ENCODE measurements around the gene NME8. TPM values are rescaled to one million over a fixed set of nuclear protein-coding genes. Genes with fewer than 3 reads are reported as not detected.
A peak's percentile ranks its signal among the peaks of the same experiment; 100 is the strongest.

The NME8 gene
- total RNA-seq, 1 donor from 2014 or later, result not detected

DNA sequence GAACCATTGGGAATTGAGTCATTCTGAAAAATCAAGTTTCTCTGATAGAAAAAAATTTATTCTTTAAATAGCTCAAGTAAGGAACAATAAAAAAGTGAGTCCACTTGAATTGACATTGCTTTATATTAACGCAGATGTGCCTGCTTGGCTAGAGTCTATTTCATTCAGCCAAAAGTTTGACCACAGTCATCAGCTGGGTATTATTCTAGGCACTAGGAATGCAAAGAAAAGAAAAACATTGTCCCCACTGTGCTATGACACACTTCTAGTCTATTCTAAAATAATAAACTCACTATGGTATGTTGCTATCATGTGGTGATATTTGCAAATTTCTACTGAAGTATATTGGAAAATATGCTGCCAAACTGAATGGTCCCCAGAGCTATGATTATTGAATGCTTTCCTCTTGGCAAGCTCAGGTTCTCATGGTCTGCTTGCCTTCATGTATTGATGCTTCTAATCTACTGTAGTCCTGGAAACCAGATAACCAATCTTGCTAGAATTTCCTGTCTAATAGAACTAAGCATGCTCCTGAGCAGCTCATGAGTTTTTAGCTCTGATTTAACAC is 59.9 kb downstream of the NME8 start:
- Mint-ChIP-seq H3K9me3 (ENCODE audit: unreplicated experiment) (no peaks in the 10 kb centered on the region), H3K4me3 (ENCODE audit: unreplicated experiment) (no peak overlapping the region), H3K27ac (ENCODE audit: unreplicated experiment) (no peak overlapping the region), H3K27me3 (ENCODE audit: low read depth, unreplicated experiment) (peaks cover 3% of the 10 kb centered on the region), H3K36me3 (ENCODE audit: low read depth, unreplicated experiment) (no peaks in the 10 kb centered on the region), H3K4me1 (ENCODE audit: low read depth, unreplicated experiment) (no peaks in the 10 kb centered on the region)
- FAIRE-seq, result peak; percentile 88
- Histone ChIP-seq H3K4me1 (ENCODE audit: insufficient read depth, low read length) (peaks cover 22% of the 10 kb centered on the region), H2AFZ (ENCODE audit: low read depth, low read length) (no peak overlapping the region), H3K9ac (ENCODE audit: low read length) (peak overlapping the region; percentile 56), H3K79me2 (ENCODE audit: insufficient read depth, low read length) (no peaks in the 10 kb centered on the region), H3K36me3 (ENCODE audit: insufficient read depth, low read length) (no peaks in the 10 kb centered on the region), H4K20me1 (ENCODE audit: insufficient read depth, low read length) (no peaks in the 10 kb centered on the region), H3K27me3 (ENCODE audit: insufficient read depth, low read length) (no peaks in the 10 kb centered on the region), H3K4me2 (ENCODE audit: low read length) (peak overlapping the region; percentile 60), H3K4me3 (ENCODE audit: insufficient read depth, low read depth, low read length) (no peak overlapping the region), H3K27ac (ENCODE audit: low read depth, low read length) (peak overlapping the region; percentile 86), H3K9me3 (ENCODE audit: insufficient read depth, low read depth, low read length) (no peaks in the 10 kb centered on the region)
- peak; percentile 99 for DNase-seq (ENCODE audit: low read depth)
- no peak for TF ChIP-seq EZH2 (IDR thresholded peaks at IDR 0.05; ENCODE audit: insufficient read depth, low read length)
- TF ChIP-seq, protein P1, sequence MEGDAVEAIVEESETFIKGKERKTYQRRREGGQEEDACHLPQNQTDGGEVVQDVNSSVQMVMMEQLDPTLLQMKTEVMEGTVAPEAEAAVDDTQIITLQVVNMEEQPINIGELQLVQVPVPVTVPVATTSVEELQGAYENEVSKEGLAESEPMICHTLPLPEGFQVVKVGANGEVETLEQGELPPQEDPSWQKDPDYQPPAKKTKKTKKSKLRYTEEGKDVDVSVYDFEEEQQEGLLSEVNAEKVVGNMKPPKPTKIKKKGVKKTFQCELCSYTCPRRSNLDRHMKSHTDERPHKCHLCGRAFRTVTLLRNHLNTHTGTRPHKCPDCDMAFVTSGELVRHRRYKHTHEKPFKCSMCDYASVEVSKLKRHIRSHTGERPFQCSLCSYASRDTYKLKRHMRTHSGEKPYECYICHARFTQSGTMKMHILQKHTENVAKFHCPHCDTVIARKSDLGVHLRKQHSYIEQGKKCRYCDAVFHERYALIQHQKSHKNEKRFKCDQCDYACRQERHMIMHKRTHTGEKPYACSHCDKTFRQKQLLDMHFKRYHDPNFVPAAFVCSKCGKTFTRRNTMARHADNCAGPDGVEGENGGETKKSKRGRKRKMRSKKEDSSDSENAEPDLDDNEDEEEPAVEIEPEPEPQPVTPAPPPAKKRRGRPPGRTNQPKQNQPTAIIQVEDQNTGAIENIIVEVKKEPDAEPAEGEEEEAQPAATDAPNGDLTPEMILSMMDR (IDR thresholded peaks at IDR 0.05; ENCODE audit: insufficient read depth, low read depth, low read length), result no peak

DNA sequence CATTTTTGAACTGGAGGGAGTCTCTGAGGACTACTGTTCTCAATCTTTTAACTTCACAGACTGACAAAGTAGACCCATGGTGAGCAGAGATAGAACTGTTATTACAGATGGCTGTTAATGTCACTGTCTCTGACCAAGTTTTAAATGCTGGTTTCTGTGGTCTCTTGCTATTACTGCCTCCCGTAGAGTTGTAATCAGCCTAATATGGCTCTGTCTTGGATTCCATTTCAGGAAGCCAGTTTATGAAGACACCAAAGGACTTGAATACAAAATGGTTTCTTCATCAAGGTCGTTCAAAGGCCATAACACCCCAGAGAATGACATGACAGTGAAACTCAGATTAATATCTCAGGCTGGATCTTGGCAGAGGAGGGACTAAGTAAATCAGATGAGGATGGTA is 64.4 kb downstream of the NME8 start:
- DNase-seq (ENCODE audit: low read depth) (peak; percentile 27), FAIRE-seq (no peak)
- no peaks in the 10 kb centered on the region for H3K9me3 ChIP-seq (ENCODE audit: insufficient read depth, low read depth, low read length)
- no peak for TF ChIP-seq EZH2 (IDR thresholded peaks at IDR 0.05; ENCODE audit: insufficient read depth, low read length)
- TF ChIP-seq, protein P1 (IDR thresholded peaks at IDR 0.05; ENCODE audit: insufficient read depth, low read depth, low read length), result no peak
- H4K20me1 ChIP-seq (ENCODE audit: insufficient read depth, low read length), result no peaks in the 10 kb centered on the region
- no peaks in the 10 kb centered on the region for H3K27me3 ChIP-seq (ENCODE audit: insufficient read depth, low read length)
- H3K4me1 Mint-ChIP-seq (ENCODE audit: low read depth, unreplicated experiment), result peaks cover 2% of the 10 kb centered on the region
- H3K36me3 ChIP-seq (ENCODE audit: insufficient read depth, low read length), result no peaks in the 10 kb centered on the region
- H3K4me2 ChIP-seq (ENCODE audit: low read length), result no peak overlapping the region
- no peak overlapping the region for H3K4me3 Mint-ChIP-seq (ENCODE audit: unreplicated experiment)
- no peak overlapping the region for H3K27ac ChIP-seq (ENCODE audit: low read depth, low read length)
- H3K27me3 Mint-ChIP-seq (ENCODE audit: low read depth, unreplicated experiment), result peaks cover 22% of the 10 kb centered on the region
- no peaks in the 10 kb centered on the region for H3K79me2 ChIP-seq (ENCODE audit: insufficient read depth, low read length)
- peaks cover 38% of the 10 kb centered on the region for H3K4me1 ChIP-seq (ENCODE audit: insufficient read depth, low read length)
- no peak overlapping the region for H3K9ac ChIP-seq (ENCODE audit: low read length)
- H3K4me3 ChIP-seq (ENCODE audit: insufficient read depth, low read depth, low read length), result no peak overlapping the region
- no peaks in the 10 kb centered on the region for H3K9me3 Mint-ChIP-seq (ENCODE audit: unreplicated experiment)
- H3K36me3 Mint-ChIP-seq (ENCODE audit: low read depth, unreplicated experiment), result no peaks in the 10 kb centered on the region
- H3K27ac Mint-ChIP-seq (ENCODE audit: unreplicated experiment), result no peak overlapping the region
- H2AFZ ChIP-seq (ENCODE audit: low read depth, low read length), result no peak overlapping the region

DNA sequence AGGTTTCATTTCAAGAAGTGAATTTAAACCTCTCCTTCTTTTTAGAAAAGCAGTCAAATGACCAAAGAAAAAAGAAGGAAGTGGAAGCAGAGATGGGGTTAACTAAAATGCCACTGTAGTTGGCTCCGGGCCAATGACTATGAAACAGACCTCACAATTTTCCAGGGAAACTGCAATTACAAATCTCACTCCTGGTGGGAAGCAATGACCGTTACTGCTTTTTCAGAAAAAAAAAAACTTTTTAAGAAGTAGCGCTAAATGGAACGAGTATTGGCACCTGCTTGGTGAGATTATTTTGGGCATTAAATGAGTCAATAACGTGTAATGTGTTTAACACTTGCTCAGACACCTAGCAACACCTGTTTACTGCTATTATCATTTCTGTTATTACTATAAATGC is 67.0 kb downstream of the NME8 start:
- FAIRE-seq (no peak), DNase-seq (ENCODE audit: low read depth) (no peak)
- no peaks in the 10 kb centered on the region for H3K9me3 ChIP-seq (ENCODE audit: insufficient read depth, low read depth, low read length)
- peaks cover 17% of the 10 kb centered on the region for H3K27me3 ChIP-seq (ENCODE audit: insufficient read depth, low read length)
- H3K4me3 ChIP-seq (ENCODE audit: insufficient read depth, low read depth, low read length), result peak overlapping the region; percentile 54
- no peak overlapping the region for H3K27ac ChIP-seq (ENCODE audit: low read depth, low read length)
- H3K4me1 Mint-ChIP-seq (ENCODE audit: low read depth, unreplicated experiment), result peaks cover 2% of the 10 kb centered on the region
- peaks cover 42% of the 10 kb centered on the region for H3K27me3 Mint-ChIP-seq (ENCODE audit: low read depth, unreplicated experiment)
- no peaks in the 10 kb centered on the region for H3K36me3 ChIP-seq (ENCODE audit: insufficient read depth, low read length)
- H3K27ac Mint-ChIP-seq (ENCODE audit: unreplicated experiment), result no peak overlapping the region
- H3K36me3 Mint-ChIP-seq (ENCODE audit: low read depth, unreplicated experiment), result no peaks in the 10 kb centered on the region
- H3K4me1 ChIP-seq (ENCODE audit: insufficient read depth, low read length), result peaks cover 27% of the 10 kb centered on the region
- peak overlapping the region; percentile 72 for H3K9ac ChIP-seq (ENCODE audit: low read length)
- H3K4me3 Mint-ChIP-seq (ENCODE audit: unreplicated experiment), result no peak overlapping the region
- H3K79me2 ChIP-seq (ENCODE audit: insufficient read depth, low read length), result no peaks in the 10 kb centered on the region
- no peaks in the 10 kb centered on the region for H3K9me3 Mint-ChIP-seq (ENCODE audit: unreplicated experiment)
- H4K20me1 ChIP-seq (ENCODE audit: insufficient read depth, low read length), result no peaks in the 10 kb centered on the region
- no peak overlapping the region for H2AFZ ChIP-seq (ENCODE audit: low read depth, low read length)
- TF ChIP-seq, protein P1 (IDR thresholded peaks at IDR 0.05; ENCODE audit: insufficient read depth, low read depth, low read length), result no peak
- no peak for TF ChIP-seq EZH2 (IDR thresholded peaks at IDR 0.05; ENCODE audit: insufficient read depth, low read length)
- peak overlapping the region; percentile 89 for H3K4me2 ChIP-seq (ENCODE audit: low read length)
